ENCODE measurements around the gene MEFV.

- TF ChIP-seq EZH2 (IDR thresholded peaks at IDR 0.05) (no peak), POLR2AphosphoS5 (IDR thresholded peaks at IDR 0.05; ENCODE audit: borderline replicate concordance, low read depth, low read length) (no peak), FOXP2 (optimal IDR thresholded peaks at IDR 0.05; ENCODE audit: control extremely low read depth, extremely low read length, insufficient read depth) (no peak)
These were observed 10.6 kb upstream of the MEFV start for GRCh38 chr16:3266873-3267537.

Measured in SK-N-MC (cell line).